Endodermal cell (in vitro differentiated cells): ENCODE measurements around the gene GPR6. TPM values are rescaled to one million over a fixed set of nuclear protein-coding genes. Genes with fewer than 3 reads are reported as not detected.

Source experiments
- DNase-seq: peaks from one replicate; pipeline ENCODE4 v3.0.0-alpha.2; 2017
- H3K27ac ChIP-seq: 2 replicates; pipeline ENCODE4 v1.5.1; 2013; ENCODE audit warnings: mild to moderate bottlenecking, low read depth, low read length, moderate library complexity
- H3K27me3 ChIP-seq: 2 replicates; pipeline ENCODE4 v1.6.1; 2013; ENCODE audit warnings: mild to moderate bottlenecking, low read length, moderate library complexity; ENCODE audit not compliant: insufficient read depth, control insufficient read depth, poor library complexity, severe bottlenecking
- H3K36me3 ChIP-seq: 2 replicates; pipeline ENCODE4 v1.7.0; 2013; ENCODE audit warnings: mild to moderate bottlenecking, low read length, moderate library complexity; ENCODE audit not compliant: control insufficient read depth, insufficient read depth
- H3K4me1 ChIP-seq: one replicate; pipeline ENCODE4 v1.7.0; 2013; ENCODE audit warnings: low read length; ENCODE audit not compliant: control insufficient read depth, insufficient read depth
- H3K4me3 ChIP-seq: 2 replicates; pipeline ENCODE4 v1.5.1; 2013; ENCODE audit warnings: mild to moderate bottlenecking, low read length, moderate library complexity
- H3K9ac ChIP-seq: 2 replicates; pipeline ENCODE4 v1.6.1; 2013; ENCODE audit warnings: mild to moderate bottlenecking, low read length, moderate library complexity; ENCODE audit not compliant: poor library complexity, severe bottlenecking; ENCODE audit errors: extremely low read depth
- H3K9me3 ChIP-seq: 2 replicates; pipeline ENCODE4 v1.6.1; 2013; ENCODE audit warnings: mild to moderate bottlenecking, low read length, moderate library complexity; ENCODE audit not compliant: control insufficient read depth
- H3K27ac Mint-ChIP-seq: 2 replicates; pipeline ENCODE4 v1.8.0; 2020; ENCODE audit warnings: mixed read lengths
- H3K27me3 Mint-ChIP-seq: 2 replicates; pipeline ENCODE4 v1.8.0; 2021; ENCODE audit warnings: mild to moderate bottlenecking, mixed read lengths; ENCODE audit not compliant: insufficient read depth
- H3K36me3 Mint-ChIP-seq: 2 replicates; pipeline ENCODE4 v1.8.0; 2020; ENCODE audit warnings: low read depth, mixed read lengths
- H3K4me1 Mint-ChIP-seq: 2 replicates; pipeline ENCODE4 v1.8.0; 2020; ENCODE audit warnings: mixed read lengths
- H3K4me3 Mint-ChIP-seq: 2 replicates; pipeline ENCODE4 v1.8.0; 2020; ENCODE audit warnings: mild to moderate bottlenecking, moderate library complexity, mixed read lengths
- H3K9me3 Mint-ChIP-seq: 2 replicates; pipeline ENCODE4 v1.8.0; 2020; ENCODE audit warnings: mild to moderate bottlenecking, mixed read lengths
- CTCF ChIP-seq: fragments of 200-600 bp; sonication (generic); conservative IDR thresholded peaks from 2 replicates; pipeline ENCODE4 v1.5.0; 2021; ENCODE audit warnings: antibody characterized with exemption, mild to moderate bottlenecking
- WGBS, 2 experiments: methylation state at CpG; one replicate each; pipeline versions ENCODE4 v1.1.5 to v1.1.7; 2013; ENCODE audit warnings: missing lambda C conversion rate in 2 of 2, mixed read lengths in 1 of 2; ENCODE audit not compliant: insufficient coverage in 1 of 2, insufficient read length in 1 of 2; 5-methylcytosine and 5-hydroxymethylcytosine counted together
- total RNA-seq, 2 donors: library from RNA; stranded (reverse); fragmentation: NEBNext Ultra II Directional in 1 of 2; extraction: Animal tissue kit (Norgen Biotek cat#: 25700) in 1 of 2; gene quantifications; 2 replicates in 1 of 2; 3 replicates in 1 of 2; pipeline ENCODE4 v1.2.1, GENCODE V29; 2021

Gene GPR6
- total RNA-seq, 2 donors from 2014 or later, result 0.24 TPM; not detected in 1

DNA sequence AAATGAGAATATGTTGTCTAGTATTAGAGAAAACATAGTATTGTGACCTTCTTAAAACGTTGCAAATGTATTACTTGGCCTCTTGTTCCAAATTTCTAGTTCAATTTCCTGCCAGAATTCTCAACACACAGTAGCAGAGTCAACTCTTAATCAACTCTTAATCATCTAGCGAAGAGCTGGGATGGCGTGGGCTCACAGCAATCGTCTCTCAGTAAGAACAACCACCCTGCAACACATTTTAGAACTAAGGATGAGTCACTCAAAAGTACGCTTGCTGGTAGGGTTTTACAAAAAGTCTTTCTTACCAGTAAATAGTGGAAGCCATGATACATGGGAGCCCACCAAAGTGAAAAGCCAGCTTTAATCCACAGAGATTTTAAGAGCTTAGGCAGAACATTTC lies 24.6 kb downstream of the GPR6 start:
- no peaks in the 10 kb centered on the region for H3K4me1 ChIP-seq
- peaks cover 10% of the 10 kb centered on the region for H3K27me3 Mint-ChIP-seq
- 93% methylated on average over 5 of the region's 5 CpGs; no CpG with 5 or more reads in 1 of the 2 experiments for WGBS, 2 experiments
- DNase-seq, result no peak
- H3K27ac Mint-ChIP-seq, result no peak overlapping the region
- H3K36me3 ChIP-seq, result no peaks in the 10 kb centered on the region
- no peak overlapping the region for H3K27ac ChIP-seq
- no peak overlapping the region for H3K9ac ChIP-seq
- no peak overlapping the region for H3K4me3 Mint-ChIP-seq
- no peaks in the 10 kb centered on the region for H3K9me3 ChIP-seq
- peaks cover 34% of the 10 kb centered on the region for H3K27me3 ChIP-seq
- TF ChIP-seq CTCF, result no peak
- H3K4me3 ChIP-seq, result no peak overlapping the region
- peaks cover 3% of the 10 kb centered on the region for H3K4me1 Mint-ChIP-seq
- no peaks in the 10 kb centered on the region for H3K36me3 Mint-ChIP-seq
- peaks cover 3% of the 10 kb centered on the region for H3K9me3 Mint-ChIP-seq

GRCh38 chr6:110013386-110013785 lies 35.3 kb downstream of the GPR6 start:
- no peak for TF ChIP-seq CTCF
- H3K9me3 Mint-ChIP-seq, result no peaks in the 10 kb centered on the region
- Histone ChIP-seq H3K36me3 (no peaks in the 10 kb centered on the region), H3K27me3 (peaks cover 13% of the 10 kb centered on the region), H3K9ac (no peak overlapping the region), H3K9me3 (no peaks in the 10 kb centered on the region), H3K4me3 (no peak overlapping the region), H3K4me1 (no peaks in the 10 kb centered on the region), H3K27ac (no peak overlapping the region)
- H3K4me1 Mint-ChIP-seq, result no peaks in the 10 kb centered on the region
- H3K27ac Mint-ChIP-seq, result no peak overlapping the region
- H3K4me3 Mint-ChIP-seq, result no peak overlapping the region
- no peaks in the 10 kb centered on the region for H3K36me3 Mint-ChIP-seq
- no peak for DNase-seq
- WGBS, 2 experiments, result 67 to 76% methylated on average over 3 to 6 of the region's 6 CpGs
- no peaks in the 10 kb centered on the region for H3K27me3 Mint-ChIP-seq

DNA sequence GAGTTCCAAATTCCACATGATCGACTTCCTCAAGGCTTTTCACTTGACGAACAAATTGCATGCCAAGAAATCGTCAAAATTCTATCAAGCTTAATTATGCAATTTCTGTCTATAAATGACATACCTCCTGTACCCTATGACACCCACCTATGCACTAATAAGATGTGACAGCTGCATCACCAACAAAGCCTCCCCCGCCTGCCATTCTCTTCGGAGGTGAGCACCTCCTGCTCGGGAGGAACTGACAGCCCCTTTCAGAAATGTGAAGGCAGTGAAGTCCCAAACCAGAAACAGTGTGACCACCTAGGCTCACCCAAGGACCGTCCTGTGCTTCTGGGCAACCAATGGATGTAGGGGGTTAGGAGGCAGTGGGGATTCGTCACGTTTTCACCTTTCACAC lies 37.1 kb downstream of the GPR6 start:
- Histone ChIP-seq H3K4me1 (no peaks in the 10 kb centered on the region), H3K9me3 (no peaks in the 10 kb centered on the region), H3K9ac (no peak overlapping the region), H3K4me3 (no peak overlapping the region), H3K27ac (no peak overlapping the region), H3K36me3 (no peaks in the 10 kb centered on the region), H3K27me3 (peaks cover 7% of the 10 kb centered on the region)
- H3K4me1 Mint-ChIP-seq, result no peaks in the 10 kb centered on the region
- no peak overlapping the region for H3K27ac Mint-ChIP-seq
- WGBS, 2 experiments, result 82 to 87% methylated on average over 1 to 9 of the region's 9 CpGs
- H3K4me3 Mint-ChIP-seq, result no peak overlapping the region
- H3K36me3 Mint-ChIP-seq, result no peaks in the 10 kb centered on the region
- H3K27me3 Mint-ChIP-seq, result peaks cover 3% of the 10 kb centered on the region
- DNase-seq, result no peak
- no peaks in the 10 kb centered on the region for H3K9me3 Mint-ChIP-seq
- no peak for TF ChIP-seq CTCF
